ENCODE data around the gene LGALS3BP. TPM values are rescaled to one million over a fixed set of nuclear protein-coding genes. Genes with fewer than 3 reads are reported as not detected.

LGALS3BP gene
- total and polyA plus RNA-seq, 2 of the 8 experiments (the other 6 are each of a cell fraction or from before 2014, with no cell fraction given) = 56.1 to 61.6 TPM

GRCh38 chr17:78963378-78963777 lies 16.3 kb downstream of the LGALS3BP start:
- Histone ChIP-seq H2AK5ac (ENCODE audit: low read depth, low read length) (no peak overlapping the region), H4K8ac (ENCODE audit: extremely low read depth, insufficient read depth, low read length) (no peak overlapping the region), H3K23me2 (ENCODE audit: low read depth, low read length) (no peaks in the 10 kb centered on the region), H3K4ac (replicated peaks; ENCODE audit: insufficient read length, low read depth, low read length) (no peak overlapping the region), H3K9me3 (ENCODE audit: insufficient read depth in 2 of 2, low read depth in 1 of 2, low read length in 1 of 2) (no peaks in the 10 kb centered on the region), H3K23ac (ENCODE audit: insufficient read length) (no peak overlapping the region), H3K18ac (ENCODE audit: extremely low read depth, low read length) (no peak overlapping the region), H3K9ac (replicated peaks in 1 of 4; ENCODE audit: extremely low read depth in 1 of 4, low read depth in 3 of 4, low read length in 3 of 4) (no peak overlapping the region), H3K36me3 (ENCODE audit: control insufficient read depth in 2 of 4, insufficient read depth in 4 of 4, low read length in 3 of 4) (no peaks in the 10 kb centered on the region), H4K20me1 (replicated peaks in 1 of 2; ENCODE audit: control insufficient read depth in 1 of 2, insufficient read depth in 2 of 2, low read length in 2 of 2) (no peaks in the 10 kb centered on the region), H3K4me2 (ENCODE audit: insufficient read depth in 1 of 2, low read depth in 2 of 2, low read length in 2 of 2) (no peak overlapping the region), H2BK20ac (ENCODE audit: low read length) (no peak overlapping the region), H2AFZ (ENCODE audit: low read length) (no peak overlapping the region), H4K91ac (replicated peaks; ENCODE audit: insufficient read length, low read length) (no peak overlapping the region), H2BK5ac (ENCODE audit: low read depth, low read length) (no peak overlapping the region), H4K5ac (ENCODE audit: insufficient read length, low read depth, low read length) (no peak overlapping the region), H3K4me3 (ENCODE audit: extremely low read depth in 1 of 4, insufficient read depth in 2 of 4, low read depth in 3 of 4, low read length in 4 of 4) (no peak overlapping the region), H3K79me2 (ENCODE audit: control insufficient read depth in 1 of 2, insufficient read depth in 2 of 2, low read length in 2 of 2) (no peaks in the 10 kb centered on the region), H3K14ac (ENCODE audit: insufficient read length) (no peak overlapping the region), H2BK15ac (ENCODE audit: low read length) (no peak overlapping the region), H3K27me3 (replicated peaks in 1 of 4; ENCODE audit: control insufficient read depth in 3 of 4, extremely low read depth in 1 of 4, insufficient read depth in 3 of 4, low read length in 3 of 4) (no peaks in the 10 kb centered on the region), H3K79me1 (ENCODE audit: low read depth, low read length) (no peaks in the 10 kb centered on the region), H3K27ac (ENCODE audit: low read depth, low read length) (no peak overlapping the region), H2BK120ac (replicated peaks; ENCODE audit: low read depth, low read length) (no peak overlapping the region), H3K56ac (replicated peaks; ENCODE audit: insufficient read length, low read depth, low read length) (no peak overlapping the region), H2BK12ac (ENCODE audit: low read depth, low read length) (no peak overlapping the region), H3K4me1 (replicated peaks in 1 of 4; ENCODE audit: control insufficient read depth in 3 of 4, insufficient read depth in 4 of 4, low read length in 3 of 4) (no peaks in the 10 kb centered on the region)
- POLR2A ChIA-PET (ENCODE audit: partially characterized antibody) = no interaction called here
- TF ChIP-seq YY1 (IDR thresholded peaks at IDR 0.05; ENCODE audit: low read depth, low read length) = no peak
- no peak for TF ChIP-seq BRCA1 (IDR thresholded peaks at IDR 0.05; ENCODE audit: low read depth, low read length)
- no peak for TF ChIP-seq BCL11A (IDR thresholded peaks at IDR 0.05; ENCODE audit: low read depth in 2 of 2, low read length in 2 of 2)
- TF ChIP-seq SP4 (IDR thresholded peaks at IDR 0.05; ENCODE audit: low read length) = no peak
- no peak for TF ChIP-seq NANOG (IDR thresholded peaks at IDR 0.05; ENCODE audit: insufficient read depth, low read depth, low read length, poor library complexity, severe bottlenecking)
- DNase-seq (ENCODE audit: low read depth in 1 of 2, low spot score in 2 of 2) (no peak), FAIRE-seq (no peak)
- 92% methylated on average over 6 of the region's 6 CpGs; no CpG with 5 or more reads in 1 of the 2 experiments for WGBS, 2 experiments (ENCODE audit: extremely low coverage in 1 of 2, insufficient coverage in 1 of 2, insufficient read length in 1 of 2, insufficient replicate concordance in 2 of 2, low coverage in 1 of 2, low lambda C conversion rate in 2 of 2, missing lambda C conversion rate in 1 of 2)
- CTCF ChIA-PET (ENCODE audit: partially characterized antibody) = interaction anchor here (0.6 to 4.2 kb wide), 2 partner anchors 13 to 1612 kb away, joined by 3 to 19 read pairs; no protein-coding TSS in a partner anchor

Measured in H1 (cell line).